NB4 (cell line): Measurements from ENCODE around the gene PRKAB1.

ENCODE experiments used
- MAX ChIP-seq: IDR thresholded peaks from 2 replicates; pipeline ENCODE4 v1.6.1; 2011; ENCODE audit warnings: low read depth, low read length
- POLR2A ChIP-seq: IDR thresholded peaks from 2 replicates; pipeline ENCODE4 v1.6.1; 2011; ENCODE audit warnings: mild to moderate bottlenecking; ENCODE audit not compliant: insufficient read length; ENCODE audit errors: extremely low read depth
- TF ChIP-seq, protein P1 (sequence below): IDR thresholded peaks from one replicate; pipeline ENCODE4 v1.5.1; 2012; ENCODE audit warnings: low read depth, low read length

DNA sequence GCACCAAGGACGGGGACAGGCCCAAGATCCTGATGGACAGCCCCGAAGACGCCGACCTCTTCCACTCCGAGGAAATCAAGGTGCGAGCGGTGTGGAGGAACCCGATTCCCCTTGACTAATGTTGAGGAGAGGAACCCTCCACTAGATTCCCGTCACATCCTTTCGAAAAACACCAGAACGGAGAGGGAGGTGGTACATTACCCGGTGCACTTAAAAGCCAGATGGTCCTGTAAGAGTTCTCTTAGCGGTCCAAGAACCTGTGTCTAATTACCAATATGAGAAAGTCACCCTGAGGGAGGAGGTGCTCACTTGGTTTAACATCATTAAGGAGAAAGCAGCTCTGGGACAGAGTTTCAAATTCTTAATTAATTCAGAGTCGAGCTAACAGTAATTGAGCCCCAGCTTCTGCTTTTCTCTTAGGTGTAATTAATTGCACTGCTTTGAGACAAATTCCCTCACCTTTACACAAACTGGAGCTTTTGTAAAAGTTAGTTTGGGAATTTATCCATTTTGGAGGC lies 450 bp downstream of the PRKAB1 start:
- TF ChIP-seq, protein P1, sequence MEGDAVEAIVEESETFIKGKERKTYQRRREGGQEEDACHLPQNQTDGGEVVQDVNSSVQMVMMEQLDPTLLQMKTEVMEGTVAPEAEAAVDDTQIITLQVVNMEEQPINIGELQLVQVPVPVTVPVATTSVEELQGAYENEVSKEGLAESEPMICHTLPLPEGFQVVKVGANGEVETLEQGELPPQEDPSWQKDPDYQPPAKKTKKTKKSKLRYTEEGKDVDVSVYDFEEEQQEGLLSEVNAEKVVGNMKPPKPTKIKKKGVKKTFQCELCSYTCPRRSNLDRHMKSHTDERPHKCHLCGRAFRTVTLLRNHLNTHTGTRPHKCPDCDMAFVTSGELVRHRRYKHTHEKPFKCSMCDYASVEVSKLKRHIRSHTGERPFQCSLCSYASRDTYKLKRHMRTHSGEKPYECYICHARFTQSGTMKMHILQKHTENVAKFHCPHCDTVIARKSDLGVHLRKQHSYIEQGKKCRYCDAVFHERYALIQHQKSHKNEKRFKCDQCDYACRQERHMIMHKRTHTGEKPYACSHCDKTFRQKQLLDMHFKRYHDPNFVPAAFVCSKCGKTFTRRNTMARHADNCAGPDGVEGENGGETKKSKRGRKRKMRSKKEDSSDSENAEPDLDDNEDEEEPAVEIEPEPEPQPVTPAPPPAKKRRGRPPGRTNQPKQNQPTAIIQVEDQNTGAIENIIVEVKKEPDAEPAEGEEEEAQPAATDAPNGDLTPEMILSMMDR = no peak
- TF ChIP-seq POLR2A (no peak), MAX (no peak; the same call in 1 of the 2 replicates)
